GM19324 (cell line): ENCODE results near the gene ARSG.
A peak's percentile ranks its signal among the peaks of the same experiment; 100 is the strongest.

Experiments used
- ATAC-seq: cut with Tn5 transposase; IDR thresholded peaks from one replicate; pipeline ENCODE4 v1.9.1; 2021; ENCODE audit warnings: mild to moderate bottlenecking, moderate library complexity; ENCODE audit not compliant: unreplicated experiment, low FRiP score

ARSG gene

GRCh38 chr17:68461589-68461988 lies 170.3 kb downstream of the ARSG start:
- no peak for ATAC-seq

DNA sequence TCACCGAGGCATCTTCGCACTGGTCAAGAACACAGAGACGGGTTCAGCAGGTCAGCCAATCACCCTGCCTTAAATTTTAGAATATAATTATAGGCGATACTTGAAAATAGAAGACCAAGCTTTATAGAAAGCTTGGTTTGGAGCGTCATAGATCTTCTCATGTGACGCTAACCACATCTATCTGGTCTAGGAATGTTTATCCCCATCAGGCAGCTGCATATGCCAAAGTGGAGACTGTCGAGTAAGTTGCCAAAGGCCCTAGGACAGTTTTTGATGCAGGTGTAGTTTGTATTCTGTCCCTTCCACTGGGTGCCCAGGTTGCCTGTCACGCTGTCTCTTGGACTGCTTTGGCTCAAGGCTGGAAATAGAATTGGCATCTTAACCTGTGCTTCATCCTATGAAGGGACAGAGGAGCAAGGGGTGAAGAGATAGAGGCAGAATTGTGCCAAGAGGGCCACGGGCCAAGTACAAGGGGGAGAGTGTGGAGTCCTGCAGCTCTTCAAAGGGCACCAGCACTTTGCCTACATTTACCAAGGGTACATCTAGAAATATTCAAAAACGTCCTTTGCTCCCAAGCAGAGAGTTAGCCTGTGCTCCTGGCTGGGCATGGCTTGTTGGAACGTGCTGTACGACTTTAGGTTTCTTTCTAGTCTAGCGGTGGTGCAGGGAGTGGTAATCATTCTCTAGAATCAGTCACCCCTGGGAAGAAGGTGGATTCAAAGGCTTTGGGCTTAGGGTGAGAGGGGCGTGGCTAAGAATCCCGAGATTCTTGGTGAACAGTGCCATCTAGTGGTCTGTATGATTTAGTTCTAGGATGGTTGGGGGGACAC lies 171.3 kb downstream of the ARSG start:
- ATAC-seq = peak; percentile 33

GRCh38 chr17:68463211-68464019 lies 172.1 kb downstream of the ARSG start:
- no peak for ATAC-seq

- no peak for ATAC-seq
These were observed 177.0 kb downstream of the ARSG start for GRCh38 chr17:68468334-68468733.

DNA sequence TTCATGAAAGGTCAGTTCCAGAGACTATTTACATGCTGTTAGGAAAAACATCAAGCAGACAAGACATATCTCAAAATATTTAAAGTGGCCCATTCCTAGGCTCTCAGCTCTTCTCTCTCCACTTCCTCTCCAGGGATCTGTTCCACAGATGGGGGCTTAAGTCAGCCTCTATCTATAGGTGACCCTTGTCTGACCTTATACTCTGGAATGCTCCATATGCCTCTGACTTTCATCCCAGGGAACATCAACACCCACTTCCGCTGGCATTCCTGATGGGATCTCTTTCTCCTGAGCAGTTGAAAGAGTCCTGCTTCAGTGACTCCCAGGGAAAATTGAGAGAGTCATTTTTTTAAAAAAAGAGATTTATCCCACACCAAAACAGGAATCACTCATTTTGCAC lies 177.5 kb downstream of the ARSG start:
- ATAC-seq = no peak
